LoVo (cell line): Measurements from ENCODE around the gene MAST1.
"Not testable (repeated sequence)": the region's sequence is repeated elsewhere in the genome, so short reads cannot be mapped to it uniquely, and the experiment has no call there.

ENCODE experiments used
- DNase-seq: peaks from one replicate; pipeline ENCODE4 v3.0.0-alpha.2; 2016; ENCODE audit warnings: low spot score

The MAST1 gene

GRCh38 chr19:12896460-12896859 is 58.1 kb downstream of the MAST1 start:
- DNase-seq, result no peak

DNA sequence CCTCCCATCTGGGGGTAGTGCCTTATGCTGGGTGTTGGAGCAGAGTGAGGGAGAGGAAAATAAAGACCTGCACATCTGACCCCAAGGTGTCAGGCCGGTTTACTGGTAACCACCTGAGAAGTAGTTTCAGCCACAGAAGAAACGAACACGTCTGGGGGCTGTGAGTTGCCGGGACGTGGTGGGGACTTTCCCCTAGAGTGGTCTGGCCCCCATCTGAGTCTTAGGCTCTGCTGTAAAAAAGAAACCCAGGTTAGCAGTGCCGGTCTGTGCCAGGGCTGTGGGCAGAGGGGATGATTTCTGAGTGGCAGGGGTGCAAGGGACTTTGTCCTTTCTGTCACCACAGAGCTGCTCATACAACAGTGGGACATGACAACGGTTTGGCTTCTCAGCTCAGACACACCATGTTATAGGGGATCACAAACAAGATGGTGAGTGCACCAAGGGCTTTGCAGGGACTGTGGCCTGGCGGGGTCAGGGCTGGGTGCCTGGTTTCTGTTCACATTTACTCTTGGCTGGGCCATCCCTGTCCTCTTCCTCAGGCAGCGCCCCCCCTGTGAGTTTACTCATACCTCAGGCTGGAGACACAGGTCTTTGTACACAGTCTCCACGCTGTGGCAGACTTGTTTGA is 61.7 kb downstream of the MAST1 start:
- no peak for DNase-seq

GRCh38 chr19:12907166-12907565 is 68.9 kb downstream of the MAST1 start:
- DNase-seq, result no peak

GRCh38 chr19:12912571-12912970 is 74.3 kb downstream of the MAST1 start:
- no peak for DNase-seq

DNA sequence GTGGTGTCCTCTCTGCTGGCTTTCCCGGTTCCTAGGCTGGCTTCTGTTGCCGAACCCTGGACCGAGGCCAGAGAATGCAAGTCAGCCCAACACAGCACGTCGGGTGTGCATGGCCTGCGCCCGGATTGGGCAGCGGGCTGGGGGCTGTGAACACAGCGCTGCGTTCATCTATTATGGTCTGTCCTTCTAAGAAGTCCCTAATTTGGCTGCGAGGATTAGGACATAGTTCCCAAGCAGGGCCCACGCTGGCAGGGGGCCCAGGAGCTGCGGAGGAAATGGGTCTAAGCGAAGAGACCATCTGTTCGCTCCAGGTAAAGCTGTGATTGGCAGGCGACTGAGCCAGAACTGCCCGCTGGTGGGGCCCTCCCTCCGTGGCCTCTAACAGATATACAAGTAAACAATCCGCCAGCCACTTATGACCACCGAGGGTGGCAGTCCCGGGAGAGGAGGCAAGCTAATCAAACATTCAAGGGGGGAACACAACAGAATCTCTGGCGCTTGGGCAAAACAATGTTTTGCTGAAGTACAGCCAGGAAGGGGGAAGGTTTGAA is 74.8 kb downstream of the MAST1 start:
- no peak for DNase-seq

DNA sequence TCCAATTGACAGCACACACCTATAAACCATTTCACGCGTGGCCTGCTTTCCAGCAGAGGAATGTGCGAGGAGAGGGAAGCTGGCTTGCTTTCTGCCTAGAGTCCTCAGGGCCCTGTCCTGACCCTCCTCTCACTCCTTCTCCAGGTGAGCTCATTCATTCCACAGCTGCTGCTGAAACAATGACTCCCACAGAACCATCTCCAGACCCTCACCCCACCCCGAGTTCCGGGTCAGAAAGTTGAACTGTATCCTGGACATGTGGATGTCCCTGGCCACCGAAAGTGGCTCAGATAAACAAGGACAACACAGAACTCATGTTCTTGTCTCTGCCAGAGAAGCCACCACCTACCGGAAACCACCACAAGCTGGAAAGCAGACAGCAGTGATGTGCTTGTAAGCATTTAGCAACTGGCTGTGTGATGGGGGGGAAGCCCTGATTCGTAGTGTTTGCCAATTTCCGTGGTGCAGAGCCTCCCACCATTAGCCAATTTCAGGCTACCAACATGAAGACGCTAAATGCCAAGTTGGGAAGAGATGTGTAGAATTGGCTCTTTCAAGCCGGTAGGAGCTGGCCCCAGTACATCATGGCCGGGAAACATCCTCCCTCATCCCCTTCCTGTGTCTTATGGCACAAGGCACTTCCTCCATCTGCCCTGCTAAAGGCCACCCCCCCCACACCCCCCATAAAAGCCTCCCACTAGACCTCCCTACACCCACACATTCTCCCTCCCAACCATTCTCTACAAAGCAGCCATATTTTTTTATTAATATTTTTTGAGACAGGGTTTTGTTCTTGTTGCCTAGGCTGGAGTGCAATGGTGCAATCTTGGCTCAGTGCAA is 75.8 kb downstream of the MAST1 start:
- DNase-seq, result no peak

GRCh38 chr19:12915860-12916259 is 77.5 kb downstream of the MAST1 start:
- not testable (repeated sequence) for DNase-seq

GRCh38 chr19:12918253-12918652 is 79.9 kb downstream of the MAST1 start:
- DNase-seq, result no peak

DNA sequence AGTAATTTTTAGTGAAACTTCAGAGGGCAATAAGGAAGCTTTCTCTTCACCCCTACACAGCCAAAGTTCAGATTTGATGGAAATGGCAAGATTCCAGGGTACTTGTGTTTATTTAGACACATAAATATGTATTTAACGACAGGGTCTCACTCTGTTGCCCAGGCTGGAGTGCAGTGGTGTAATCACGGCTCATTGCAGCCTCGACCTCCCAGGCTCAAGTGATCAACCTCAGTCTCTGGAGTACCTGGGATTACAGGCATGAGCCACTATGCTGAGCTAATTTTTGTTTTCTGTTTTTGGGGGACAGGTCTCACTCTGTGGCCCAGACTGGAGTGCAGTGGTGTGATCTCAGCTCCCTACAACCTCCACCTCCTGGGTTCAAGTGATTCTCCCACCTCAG is 82.7 kb downstream of the MAST1 start:
- no peak for DNase-seq

DNA sequence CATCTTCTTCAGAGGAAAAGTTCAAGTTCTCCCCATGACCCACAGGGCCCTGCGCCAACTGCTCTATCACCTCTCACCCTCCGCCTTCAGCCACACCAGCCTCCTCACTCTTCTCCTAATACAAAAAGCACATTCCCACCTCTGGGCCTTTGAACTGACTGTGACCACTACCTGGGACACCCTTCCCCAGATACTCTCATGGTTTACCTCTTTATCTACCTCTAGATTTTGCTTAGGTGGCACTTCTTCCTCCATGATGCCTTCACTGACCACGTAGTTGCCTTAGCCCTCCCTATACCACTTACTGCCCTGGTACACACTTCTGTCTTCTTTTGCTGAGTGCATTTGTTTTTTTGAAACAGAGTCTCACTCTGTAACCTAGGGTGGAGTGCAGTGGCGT is 84.6 kb downstream of the MAST1 start:
- DNase-seq, result no peak
